Liver (tissue), 9 donors: Measurements from ENCODE around the gene SESTD1. TPM values are rescaled to one million over a fixed set of nuclear protein-coding genes. Genes with fewer than 3 reads are reported as not detected.
"Not testable (repeated sequence)": the region's sequence is repeated elsewhere in the genome, so short reads cannot be mapped to it uniquely, and the experiment has no call there.

Experiments
- DNase-seq: peaks from one replicate; pipeline ENCODE4 v3.0.0-alpha.2; 2017; ENCODE audit warnings: low spot score
- H3K27ac ChIP-seq, 2 donors: one replicate each; pipeline ENCODE4 v1.7.0; 2013; ENCODE audit warnings: inconsistent platforms in 2 of 2, low read length in 2 of 2, control low read depth in 1 of 2, low read depth in 1 of 2, mild to moderate bottlenecking in 1 of 2
- H3K27me3 ChIP-seq, 4 donors: one replicate each; pipeline versions ENCODE4 v1.6.1 to v1.7.0; 2013; ENCODE audit warnings: low read length in 3 of 4, inconsistent platforms in 1 of 4, mild to moderate bottlenecking in 1 of 4, moderate library complexity in 1 of 4; ENCODE audit not compliant: control insufficient read depth in 4 of 4, insufficient read depth in 4 of 4
- H3K36me3 ChIP-seq, 4 donors: one replicate each; pipeline versions ENCODE4 v1.6.1 to v1.7.0; 2013; ENCODE audit warnings: low read length in 3 of 4, mild to moderate bottlenecking in 3 of 4, low read depth in 1 of 4, moderate library complexity in 1 of 4; ENCODE audit not compliant: control insufficient read depth in 4 of 4, insufficient read depth in 3 of 4
- H3K4me1 ChIP-seq, 4 donors: one replicate each; pipeline versions ENCODE4 v1.6.1 to v1.7.0; 2013; ENCODE audit warnings: low read length in 3 of 4, mild to moderate bottlenecking in 3 of 4, moderate library complexity in 1 of 4; ENCODE audit not compliant: control insufficient read depth in 4 of 4, insufficient read depth in 4 of 4
- H3K4me3 ChIP-seq, 3 donors: one replicate each; pipeline versions ENCODE4 v1.6.1 to v1.7.0; 2013; ENCODE audit warnings: low read length in 3 of 3, control low read depth in 1 of 3, low read depth in 1 of 3, mild to moderate bottlenecking in 1 of 3
- H3K9ac ChIP-seq, 2 donors: one replicate each; pipeline ENCODE4 v1.7.0; 2013; ENCODE audit warnings: low read length in 2 of 2, mild to moderate bottlenecking in 2 of 2, moderate library complexity in 2 of 2, control low read depth in 1 of 2, low read depth in 1 of 2
- H3K9me3 ChIP-seq, 4 donors: one replicate each; pipeline versions ENCODE4 v1.6.1 to v1.7.0; 2013; ENCODE audit warnings: low read length in 3 of 4; ENCODE audit not compliant: control insufficient read depth in 4 of 4
- EGR1 ChIP-seq, 2 donors: IDR thresholded peaks; 2 replicates each; pipeline ENCODE4 v1.6.1; 2016 to 2018; ENCODE audit warnings: antibody characterized with exemption in 2 of 2, low read depth in 2 of 2
- FOXA2 ChIP-seq: IDR thresholded peaks from 2 replicates; pipeline ENCODE4 v1.6.1; 2016; ENCODE audit warnings: antibody characterized with exemption
- HNF4G ChIP-seq: IDR thresholded peaks from 2 replicates; pipeline ENCODE4 v1.6.1; 2016; ENCODE audit warnings: antibody characterized with exemption
- NR2F2 ChIP-seq: IDR thresholded peaks from 2 replicates; pipeline ENCODE4 v1.6.1; 2016; ENCODE audit warnings: antibody characterized with exemption
- RAD21 ChIP-seq, 2 donors: IDR thresholded peaks; 2 replicates each; pipeline ENCODE4 v1.6.1; 2016; ENCODE audit warnings: antibody characterized with exemption in 2 of 2, mild to moderate bottlenecking in 2 of 2
- RXRA ChIP-seq, 2 donors: IDR thresholded peaks; 2 replicates each; pipeline ENCODE4 v1.6.1; 2017 to 2018; ENCODE audit warnings: antibody characterized with exemption in 2 of 2, mild to moderate bottlenecking in 1 of 2
- SP1 ChIP-seq: IDR thresholded peaks from 2 replicates; pipeline ENCODE4 v1.6.1; 2018; ENCODE audit warnings: antibody characterized with exemption, mild to moderate bottlenecking
- TAF1 ChIP-seq: conservative IDR thresholded peaks from 2 replicates; pipeline ENCODE4 v1.6.1; 2016; ENCODE audit warnings: antibody characterized with exemption, mild to moderate bottlenecking
- YY1 ChIP-seq: IDR thresholded peaks from 2 replicates; pipeline ENCODE4 v1.6.1; 2016; ENCODE audit warnings: antibody characterized with exemption, mild to moderate bottlenecking
- WGBS: extraction: QIAGEN DNeasy Blood & Tissue Kit; methylation state at CpG from one replicate; pipeline ENCODE4 v1.1.7; 2013; 5-methylcytosine and 5-hydroxymethylcytosine counted together
- polyA plus RNA-seq, 2 donors: library from polyadenylated mRNA; stranded (reverse) in 1 of 2; unstranded in 1 of 2; fragments of 200-250 nt in 1 of 2; fragments of >200 nt in 1 of 2; fragmentation: Nextera tagmentation in 1 of 2; extraction: Ambion mirVana in 1 of 2; gene quantifications; one replicate each; pipeline versions ENCODE4 v1.2.1 to v1.2.3, GENCODE V29; 2013 to 2015
- total RNA-seq, 2 donors: library from RNA; depleted of rRNA; stranded (reverse); fragments of >200 nt; gene quantifications; one replicate each; pipeline ENCODE4 v1.2.3, GENCODE V29; 2014
- TF ChIP-seq, protein P1 (sequence below): IDR thresholded peaks from 2 replicates; pipeline ENCODE4 v1.6.1; 2016; ENCODE audit warnings: antibody characterized with exemption, mild to moderate bottlenecking
- TF ChIP-seq, protein P2 (sequence below): IDR thresholded peaks from 2 replicates; pipeline ENCODE4 v1.6.1; 2016; ENCODE audit warnings: antibody characterized with exemption
- TF ChIP-seq, protein P3 (sequence below): IDR thresholded peaks from 2 replicates; pipeline ENCODE4 v1.6.1; 2016; ENCODE audit warnings: antibody characterized with exemption
- TF ChIP-seq, protein P4 (sequence below): fragments of 150-350 bp; IDR thresholded peaks from 2 replicates; pipeline ENCODE4 v1.5.1; 2017; ENCODE audit warnings: improper control_type of control experiment, low read depth, low read length; ENCODE audit not compliant: missing input control
- donor health status: healthy.
- donor health status: healthy.
- donor health status: healthy.
- donor health status: healthy.
- donor health status: healthy.

SESTD1 gene
- total and polyA plus RNA-seq, 4 donors, result 6.3 to 10.1 (median 7.4) TPM

DNA sequence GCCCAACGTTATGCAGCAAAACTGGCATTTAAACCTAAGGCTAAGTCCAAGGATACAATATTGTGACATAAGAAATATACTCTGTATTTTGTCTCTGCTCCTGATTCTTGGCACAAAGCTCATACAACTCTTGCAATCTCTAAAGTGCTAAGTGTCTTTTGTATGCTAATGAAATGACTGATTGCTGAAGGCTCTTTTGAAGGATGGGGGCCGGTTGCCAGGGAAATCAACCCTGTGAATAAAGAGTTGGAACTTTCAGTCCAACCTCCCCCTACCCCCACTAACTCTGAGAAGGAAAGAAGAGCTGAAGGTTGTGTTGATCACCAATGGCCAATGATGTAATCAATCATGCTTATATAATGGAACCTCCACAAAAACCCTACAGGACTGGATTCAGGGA, 40.3 kb downstream of the SESTD1 start:
- no peak for DNase-seq
- Histone ChIP-seq H3K27ac (no peak overlapping the region), H3K4me1 (peaks cover 2 to 18% (median 8%) of the 10 kb centered on the region in 4 donors), H3K36me3 (no peaks in the 10 kb centered on the region), H3K9me3 (no peaks in the 10 kb centered on the region), H3K27me3 (no peaks in the 10 kb centered on the region), H3K4me3 (no peak overlapping the region), H3K9ac (no peak overlapping the region)
- TF ChIP-seq RXRA (IDR thresholded peaks at IDR 0.05), result no peak
- no peak for TF ChIP-seq HNF4G
- no peak for TF ChIP-seq SP1
- TF ChIP-seq, protein P1, sequence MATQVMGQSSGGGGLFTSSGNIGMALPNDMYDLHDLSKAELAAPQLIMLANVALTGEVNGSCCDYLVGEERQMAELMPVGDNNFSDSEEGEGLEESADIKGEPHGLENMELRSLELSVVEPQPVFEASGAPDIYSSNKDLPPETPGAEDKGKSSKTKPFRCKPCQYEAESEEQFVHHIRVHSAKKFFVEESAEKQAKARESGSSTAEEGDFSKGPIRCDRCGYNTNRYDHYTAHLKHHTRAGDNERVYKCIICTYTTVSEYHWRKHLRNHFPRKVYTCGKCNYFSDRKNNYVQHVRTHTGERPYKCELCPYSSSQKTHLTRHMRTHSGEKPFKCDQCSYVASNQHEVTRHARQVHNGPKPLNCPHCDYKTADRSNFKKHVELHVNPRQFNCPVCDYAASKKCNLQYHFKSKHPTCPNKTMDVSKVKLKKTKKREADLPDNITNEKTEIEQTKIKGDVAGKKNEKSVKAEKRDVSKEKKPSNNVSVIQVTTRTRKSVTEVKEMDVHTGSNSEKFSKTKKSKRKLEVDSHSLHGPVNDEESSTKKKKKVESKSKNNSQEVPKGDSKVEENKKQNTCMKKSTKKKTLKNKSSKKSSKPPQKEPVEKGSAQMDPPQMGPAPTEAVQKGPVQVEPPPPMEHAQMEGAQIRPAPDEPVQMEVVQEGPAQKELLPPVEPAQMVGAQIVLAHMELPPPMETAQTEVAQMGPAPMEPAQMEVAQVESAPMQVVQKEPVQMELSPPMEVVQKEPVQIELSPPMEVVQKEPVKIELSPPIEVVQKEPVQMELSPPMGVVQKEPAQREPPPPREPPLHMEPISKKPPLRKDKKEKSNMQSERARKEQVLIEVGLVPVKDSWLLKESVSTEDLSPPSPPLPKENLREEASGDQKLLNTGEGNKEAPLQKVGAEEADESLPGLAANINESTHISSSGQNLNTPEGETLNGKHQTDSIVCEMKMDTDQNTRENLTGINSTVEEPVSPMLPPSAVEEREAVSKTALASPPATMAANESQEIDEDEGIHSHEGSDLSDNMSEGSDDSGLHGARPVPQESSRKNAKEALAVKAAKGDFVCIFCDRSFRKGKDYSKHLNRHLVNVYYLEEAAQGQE, result no peak
- 60% methylated on average over 2 of the region's 2 CpGs for WGBS

DNA sequence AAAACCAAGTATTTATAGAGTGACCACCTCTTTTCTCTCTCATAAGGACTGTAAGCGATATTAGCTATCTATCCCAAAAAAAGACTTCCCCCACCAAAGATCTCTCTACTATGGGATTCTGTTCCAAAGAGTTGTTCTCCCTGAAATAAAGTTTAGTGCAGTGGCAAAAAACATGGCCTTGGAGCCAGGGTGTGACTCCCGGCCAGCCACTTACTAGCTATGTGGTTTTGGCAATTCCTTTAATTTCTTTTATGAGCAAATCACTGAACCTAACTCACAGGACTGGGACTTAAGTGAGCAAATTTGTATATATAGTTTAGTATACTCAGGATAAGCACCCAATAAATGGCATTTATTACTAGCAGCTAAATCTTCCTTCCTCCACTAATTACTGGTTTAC, 42.6 kb downstream of the SESTD1 start:
- Histone ChIP-seq H3K27me3 (no peaks in the 10 kb centered on the region), H3K4me3 (no peak overlapping the region), H3K36me3 (no peaks in the 10 kb centered on the region), H3K9me3 (no peaks in the 10 kb centered on the region), H3K9ac (no peak overlapping the region), H3K27ac (no peak overlapping the region), H3K4me1 (peaks cover 2 to 15% (median 8%) of the 10 kb centered on the region in 4 donors)
- no peak for TF ChIP-seq FOXA2
- TF ChIP-seq EGR1 (IDR thresholded peaks at IDR 0.05; ENCODE audit: low read depth in 2 of 2), result no peak
- TF ChIP-seq, protein P2, sequence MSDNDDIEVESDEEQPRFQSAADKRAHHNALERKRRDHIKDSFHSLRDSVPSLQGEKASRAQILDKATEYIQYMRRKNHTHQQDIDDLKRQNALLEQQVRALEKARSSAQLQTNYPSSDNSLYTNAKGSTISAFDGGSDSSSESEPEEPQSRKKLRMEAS, result no peak
- TF ChIP-seq SP1, result no peak
- DNase-seq, result no peak
- WGBS, result 90% methylated on average over 2 of the region's 2 CpGs

DNA sequence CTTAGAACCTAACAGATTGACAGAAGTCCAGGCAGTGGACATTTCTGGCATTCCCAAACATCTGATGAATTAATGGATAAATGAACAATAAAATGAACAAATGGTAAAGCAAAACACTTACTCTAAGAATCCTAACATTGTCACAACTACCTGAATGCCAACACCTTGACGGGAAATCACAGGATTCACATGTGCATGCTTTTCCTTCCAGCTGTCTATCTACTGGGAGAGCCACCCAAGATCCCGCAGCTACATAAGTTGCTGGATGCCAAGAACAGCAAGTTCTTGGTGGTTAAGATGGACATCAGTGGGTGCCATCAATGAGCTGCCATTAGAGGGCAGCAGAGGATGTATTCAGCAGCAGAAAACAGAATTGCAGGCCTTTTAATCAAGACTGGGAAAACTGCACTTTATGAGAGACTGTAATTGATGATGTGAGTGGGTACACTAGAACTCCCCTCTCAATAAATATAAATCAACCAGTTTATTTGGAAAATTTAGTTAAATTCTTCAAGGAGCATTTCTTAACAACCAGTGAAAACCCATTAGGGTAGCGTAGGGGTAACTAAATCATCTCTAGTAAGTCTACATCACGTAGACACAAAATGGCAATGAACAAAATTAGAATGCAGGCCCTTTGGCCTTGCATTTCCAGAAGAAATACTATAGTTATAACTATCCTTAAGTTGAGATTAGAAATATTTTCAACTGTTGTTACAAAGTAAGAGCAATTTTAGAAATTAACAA, 45.6 kb downstream of the SESTD1 start:
- TF ChIP-seq TAF1 (no peak), SP1 (no peak), YY1 (peak; percentile 16), NR2F2 (no peak), RAD21 (IDR thresholded peaks at IDR 0.05) (peak; percentile 91 to 94)
- TF ChIP-seq, protein P3, sequence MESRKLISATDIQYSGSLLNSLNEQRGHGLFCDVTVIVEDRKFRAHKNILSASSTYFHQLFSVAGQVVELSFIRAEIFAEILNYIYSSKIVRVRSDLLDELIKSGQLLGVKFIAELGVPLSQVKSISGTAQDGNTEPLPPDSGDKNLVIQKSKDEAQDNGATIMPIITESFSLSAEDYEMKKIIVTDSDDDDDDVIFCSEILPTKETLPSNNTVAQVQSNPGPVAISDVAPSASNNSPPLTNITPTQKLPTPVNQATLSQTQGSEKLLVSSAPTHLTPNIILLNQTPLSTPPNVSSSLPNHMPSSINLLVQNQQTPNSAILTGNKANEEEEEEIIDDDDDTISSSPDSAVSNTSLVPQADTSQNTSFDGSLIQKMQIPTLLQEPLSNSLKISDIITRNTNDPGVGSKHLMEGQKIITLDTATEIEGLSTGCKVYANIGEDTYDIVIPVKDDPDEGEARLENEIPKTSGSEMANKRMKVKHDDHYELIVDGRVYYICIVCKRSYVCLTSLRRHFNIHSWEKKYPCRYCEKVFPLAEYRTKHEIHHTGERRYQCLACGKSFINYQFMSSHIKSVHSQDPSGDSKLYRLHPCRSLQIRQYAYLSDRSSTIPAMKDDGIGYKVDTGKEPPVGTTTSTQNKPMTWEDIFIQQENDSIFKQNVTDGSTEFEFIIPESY, result no peak
- TF ChIP-seq, protein P4, sequence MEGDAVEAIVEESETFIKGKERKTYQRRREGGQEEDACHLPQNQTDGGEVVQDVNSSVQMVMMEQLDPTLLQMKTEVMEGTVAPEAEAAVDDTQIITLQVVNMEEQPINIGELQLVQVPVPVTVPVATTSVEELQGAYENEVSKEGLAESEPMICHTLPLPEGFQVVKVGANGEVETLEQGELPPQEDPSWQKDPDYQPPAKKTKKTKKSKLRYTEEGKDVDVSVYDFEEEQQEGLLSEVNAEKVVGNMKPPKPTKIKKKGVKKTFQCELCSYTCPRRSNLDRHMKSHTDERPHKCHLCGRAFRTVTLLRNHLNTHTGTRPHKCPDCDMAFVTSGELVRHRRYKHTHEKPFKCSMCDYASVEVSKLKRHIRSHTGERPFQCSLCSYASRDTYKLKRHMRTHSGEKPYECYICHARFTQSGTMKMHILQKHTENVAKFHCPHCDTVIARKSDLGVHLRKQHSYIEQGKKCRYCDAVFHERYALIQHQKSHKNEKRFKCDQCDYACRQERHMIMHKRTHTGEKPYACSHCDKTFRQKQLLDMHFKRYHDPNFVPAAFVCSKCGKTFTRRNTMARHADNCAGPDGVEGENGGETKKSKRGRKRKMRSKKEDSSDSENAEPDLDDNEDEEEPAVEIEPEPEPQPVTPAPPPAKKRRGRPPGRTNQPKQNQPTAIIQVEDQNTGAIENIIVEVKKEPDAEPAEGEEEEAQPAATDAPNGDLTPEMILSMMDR, result peak; percentile 89
- no peak overlapping the region for H3K9ac ChIP-seq
- no peaks in the 10 kb centered on the region for H3K36me3 ChIP-seq
- DNase-seq, result peak; percentile 39
- no peaks in the 10 kb centered on the region for H3K9me3 ChIP-seq
- H3K27ac ChIP-seq, result no peak overlapping the region
- no peak overlapping the region for H3K4me3 ChIP-seq
- 54% methylated on average over 4 of the region's 4 CpGs for WGBS
- peaks cover 0 to 3% (median 0%) of the 10 kb centered on the region in 4 donors for H3K4me1 ChIP-seq
- no peaks in the 10 kb centered on the region for H3K27me3 ChIP-seq

DNA sequence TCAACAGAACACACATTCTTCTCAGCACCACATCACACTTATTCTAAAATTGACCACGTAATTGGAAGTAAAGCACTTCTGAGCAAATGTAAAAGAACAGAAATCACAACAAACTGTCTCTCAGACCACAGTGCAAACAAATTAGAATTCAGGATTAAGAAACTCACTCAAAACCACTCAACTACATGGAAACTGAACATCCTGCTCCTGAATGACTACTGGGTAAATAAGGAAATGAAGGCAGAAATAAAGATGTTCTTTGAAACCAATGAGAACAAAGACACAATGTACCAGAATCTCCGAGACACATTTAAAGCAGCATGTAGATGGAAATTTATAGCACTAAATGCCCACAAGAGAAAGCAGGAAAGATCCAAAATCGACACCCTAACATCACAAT, 50.0 kb downstream of the SESTD1 start:
- H3K36me3 ChIP-seq, H3K4me1 ChIP-seq, DNase-seq, H3K9me3 ChIP-seq, H3K27me3 ChIP-seq, H3K9ac ChIP-seq, H3K27ac ChIP-seq, H3K4me3 ChIP-seq: not testable (repeated sequence)
- WGBS, result 95% methylated on average over 3 of the region's 3 CpGs
